DND-41 (cell line): ENCODE data around the gene CASD1.

Experiments used
- ATAC-seq: fragments of 200-7000 bp; cut with Tn5 transposase; 3 replicates; pipeline ENCODE4 v1.9.1; 2021; ENCODE audit warnings: low read depth; ENCODE audit not compliant: insufficient read depth
- DNase-seq: peaks from one replicate; pipeline ENCODE4 v3.0.0-alpha.2; 2020
- H2AFZ ChIP-seq: 2 replicates; pipeline ENCODE4 v1.6.0; 2012; ENCODE audit warnings: low read depth, low read length
- H3K27ac ChIP-seq: 2 replicates; pipeline ENCODE4 v1.5.1; 2012; ENCODE audit warnings: low read length, inconsistent platforms
- H3K27me3 ChIP-seq: fragments of 200-600 bp; sonication (generic); 2 replicates; pipeline ENCODE4 v1.6.0; 2012; ENCODE audit warnings: low read length, mild to moderate bottlenecking, inconsistent platforms; ENCODE audit not compliant: insufficient read depth, poor library complexity
- H3K36me3 ChIP-seq: 2 replicates; pipeline ENCODE4 v1.5.1; 2012; ENCODE audit warnings: low read length, inconsistent platforms; ENCODE audit not compliant: insufficient read depth
- H3K4me1 ChIP-seq: 2 replicates; pipeline ENCODE4 v1.5.1; 2012; ENCODE audit warnings: mild to moderate bottlenecking, low read length; ENCODE audit not compliant: insufficient read depth
- H3K4me2 ChIP-seq: 2 replicates; pipeline ENCODE4 v1.6.0; 2012; ENCODE audit warnings: mild to moderate bottlenecking, moderate library complexity, low read length, inconsistent platforms; ENCODE audit not compliant: insufficient read depth
- H3K4me3 ChIP-seq, 2 experiments: fragments of 200-600 bp in 1 of 2; shearing (Covaris generic) in 1 of 2; 2 replicates each; pipeline ENCODE4 v1.5.1; 2012 to 2016; ENCODE audit warnings: inconsistent platforms in 2 of 2, low read length in 2 of 2, mild to moderate bottlenecking in 2 of 2, low read depth in 1 of 2, moderate library complexity in 1 of 2
- H3K79me2 ChIP-seq: 2 replicates; pipeline ENCODE4 v1.6.0; 2012; ENCODE audit warnings: low read length, inconsistent platforms; ENCODE audit not compliant: insufficient read depth
- H3K9ac ChIP-seq: 2 replicates; pipeline ENCODE4 v1.6.0; 2012; ENCODE audit warnings: low read depth, mild to moderate bottlenecking, inconsistent platforms, low read length, moderate library complexity
- H3K9me3 ChIP-seq: 2 replicates; pipeline ENCODE4 v1.5.1; 2012; ENCODE audit warnings: low read length, moderate library complexity, mild to moderate bottlenecking, inconsistent platforms; ENCODE audit not compliant: insufficient read depth, severe bottlenecking
- H4K20me1 ChIP-seq: 2 replicates; pipeline ENCODE4 v1.6.0; 2012; ENCODE audit warnings: low read length; ENCODE audit not compliant: insufficient read depth
- CTCF ChIP-seq: IDR thresholded peaks from 2 replicates; pipeline ENCODE4 v1.5.1; 2012; ENCODE audit warnings: borderline replicate concordance, low read length, moderate library complexity, mild to moderate bottlenecking; ENCODE audit not compliant: poor library complexity, severe bottlenecking; ENCODE audit errors: extremely low read depth
- EZH2 ChIP-seq: IDR thresholded peaks from 3 replicates; pipeline ENCODE4 v1.6.1; 2012; ENCODE audit warnings: borderline replicate concordance, low read depth, mild to moderate bottlenecking, moderate library complexity, low read length, inconsistent platforms; ENCODE audit not compliant: severe bottlenecking

CASD1 gene

GRCh38 chr7:94559972-94560371 lies 50.4 kb downstream of the CASD1 start:
- peaks cover 20% of the 10 kb centered on the region; the same call in 1 of the 2 replicates for H3K36me3 ChIP-seq

DNA sequence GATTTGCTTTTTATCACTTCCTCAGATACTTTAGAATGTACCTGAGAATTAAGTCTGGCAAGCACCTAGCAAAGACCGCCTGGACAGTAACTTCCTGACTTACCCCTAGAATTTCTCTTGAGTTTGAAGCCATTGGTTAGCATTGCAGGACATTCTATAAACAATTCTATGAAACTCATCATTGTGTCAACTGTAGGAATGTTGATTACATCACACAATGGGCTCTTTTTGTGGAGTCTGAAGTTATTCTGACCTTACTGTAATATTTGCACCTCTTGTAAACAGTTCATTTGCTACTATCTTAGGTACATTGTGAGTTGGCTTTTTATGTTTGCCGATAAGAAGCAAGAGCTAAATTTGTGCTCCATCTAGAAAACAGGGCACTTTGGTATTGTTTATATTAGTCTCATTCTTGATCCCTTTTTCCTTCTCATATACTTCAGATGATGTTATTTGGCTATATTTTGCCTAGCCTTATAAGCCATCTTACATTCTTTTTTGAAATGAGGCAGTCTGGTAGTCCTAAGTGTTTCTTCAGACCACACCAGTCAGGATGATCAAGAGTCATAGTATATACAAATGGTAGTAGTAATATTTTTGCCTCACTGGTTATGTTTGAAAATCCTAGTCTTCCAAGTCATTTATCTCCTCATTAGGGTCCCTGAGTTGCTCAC lies 52.4 kb downstream of the CASD1 start:
- no peaks in the 10 kb centered on the region for H3K4me1 ChIP-seq
- no peak overlapping the region for H2AFZ ChIP-seq
- ATAC-seq (no peak), DNase-seq (no peak)
- TF ChIP-seq EZH2 (no peak), CTCF (no peak)
- no peaks in the 10 kb centered on the region for H3K9me3 ChIP-seq
- no peaks in the 10 kb centered on the region for H3K79me2 ChIP-seq
- no peaks in the 10 kb centered on the region for H4K20me1 ChIP-seq
- no peaks in the 10 kb centered on the region for H3K27me3 ChIP-seq
- no peak overlapping the region for H3K9ac ChIP-seq
- H3K4me3 ChIP-seq = no peak overlapping the region
- no peak overlapping the region for H3K27ac ChIP-seq
- H3K4me2 ChIP-seq = no peak overlapping the region
- H3K36me3 ChIP-seq = peaks cover 8% of the 10 kb centered on the region; the same call in 1 of the 2 replicates

More at GRCh38 chr7:94559972-94560371, 50.4 kb downstream of the CASD1 start:
- ATAC-seq (no peak), DNase-seq (no peak)
- H3K9ac ChIP-seq = no peak overlapping the region
- H3K9me3 ChIP-seq = no peaks in the 10 kb centered on the region
- no peak overlapping the region for H2AFZ ChIP-seq
- H3K27ac ChIP-seq = no peak overlapping the region
- H3K4me1 ChIP-seq = no peaks in the 10 kb centered on the region
- no peak overlapping the region for H3K4me3 ChIP-seq
- TF ChIP-seq EZH2 = no peak
- no peak for TF ChIP-seq CTCF
- H4K20me1 ChIP-seq = no peaks in the 10 kb centered on the region
- H3K4me2 ChIP-seq = no peak overlapping the region
- no peaks in the 10 kb centered on the region for H3K79me2 ChIP-seq
- no peaks in the 10 kb centered on the region for H3K27me3 ChIP-seq

DNA sequence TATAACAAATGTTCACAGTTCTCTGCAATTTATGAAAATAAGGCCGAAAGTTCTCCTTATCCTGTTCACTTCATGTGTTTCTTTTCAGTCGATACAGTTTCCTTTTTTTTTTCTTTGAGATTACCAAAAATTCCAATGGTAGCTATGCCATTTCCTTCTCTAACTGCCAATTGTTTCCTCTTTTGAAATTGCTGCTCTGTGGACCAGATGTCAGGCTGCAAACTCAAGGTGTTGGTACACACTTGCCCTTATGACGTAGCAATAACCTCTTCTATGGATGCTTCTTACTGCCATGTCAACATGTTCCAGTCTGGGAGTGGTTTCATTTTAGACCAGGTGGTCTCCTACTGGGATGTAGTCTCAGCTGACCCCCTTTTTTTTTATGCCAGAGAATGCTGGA lies 52.9 kb downstream of the CASD1 start:
- Histone ChIP-seq H3K9ac (no peak overlapping the region), H4K20me1 (no peaks in the 10 kb centered on the region), H3K36me3 (peaks cover 8% of the 10 kb centered on the region; the same call in 1 of the 2 replicates), H3K79me2 (no peaks in the 10 kb centered on the region), H3K27ac (no peak overlapping the region), H3K4me2 (no peak overlapping the region), H2AFZ (no peak overlapping the region), H3K27me3 (no peaks in the 10 kb centered on the region), H3K4me1 (no peaks in the 10 kb centered on the region), H3K9me3 (no peaks in the 10 kb centered on the region), H3K4me3 (no peak overlapping the region)
- TF ChIP-seq EZH2 = no peak
- TF ChIP-seq CTCF = no peak
- DNase-seq (no peak), ATAC-seq (no peak)
